Fibroblast of the aortic adventitia (primary cell): ENCODE data around the gene FAM200C. TPM values are rescaled to one million over a fixed set of nuclear protein-coding genes. Genes with fewer than 3 reads are reported as not detected.
"Not testable (repeated sequence)": the region's sequence is repeated elsewhere in the genome, so short reads cannot be mapped to it uniquely, and the experiment has no call there.

Experiments used
- DNase-seq: peaks from one replicate; pipeline ENCODE4 v3.0.0-alpha.2; 2010; ENCODE audit warnings: low read depth
- H3K4me3 ChIP-seq: 2 replicates; pipeline ENCODE4 v1.5.1; 2011; ENCODE audit warnings: low read depth, mild to moderate bottlenecking, control low read depth, low read length, moderate library complexity
- total RNA-seq: library from RNA; depleted of rRNA; stranded (reverse); fragments of >200 nt; gene quantifications from 2 replicates; pipeline ENCODE4 v1.2.3, GENCODE V29; 2012; ENCODE audit warnings: low replicate concordance
- TF ChIP-seq, protein P1 (sequence below): IDR thresholded peaks from 2 replicates; pipeline ENCODE4 v1.5.1; 2011; ENCODE audit warnings: mild to moderate bottlenecking, low read length, control low read depth, inconsistent platforms; ENCODE audit not compliant: insufficient read depth

Gene FAM200C
- total RNA-seq, 1 donor = 6.7 TPM

DNA sequence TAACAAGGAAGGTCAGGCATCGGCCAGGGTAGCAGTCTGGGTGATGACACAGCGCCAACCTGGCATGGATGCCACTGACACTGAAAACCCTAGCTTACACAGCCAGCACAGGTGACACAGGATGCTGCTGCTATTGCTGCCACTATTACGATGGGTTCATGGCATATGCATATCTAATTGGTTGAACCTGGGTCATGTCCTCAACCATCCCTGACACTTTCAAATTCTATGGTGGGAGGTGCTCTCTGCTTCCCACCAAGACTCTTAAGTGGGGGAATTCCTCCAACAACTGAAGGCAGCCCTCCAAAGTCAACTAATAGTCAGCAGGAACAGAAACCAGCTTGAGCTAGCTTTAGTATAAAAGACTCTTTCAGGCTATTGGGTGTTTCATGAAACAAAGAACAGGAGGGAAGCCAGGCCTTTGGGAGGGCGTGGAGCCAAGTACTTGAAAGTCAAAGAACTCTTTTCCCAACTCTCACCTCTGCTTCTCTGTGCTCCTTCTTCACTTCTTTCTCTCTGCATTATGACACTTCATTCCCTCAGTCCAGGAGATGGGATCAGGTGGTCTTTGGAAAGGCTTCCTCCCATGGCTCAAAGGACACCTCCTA lies 43.1 kb upstream of the FAM200C start:
- peak; percentile 73 for DNase-seq
- TF ChIP-seq, protein P1, sequence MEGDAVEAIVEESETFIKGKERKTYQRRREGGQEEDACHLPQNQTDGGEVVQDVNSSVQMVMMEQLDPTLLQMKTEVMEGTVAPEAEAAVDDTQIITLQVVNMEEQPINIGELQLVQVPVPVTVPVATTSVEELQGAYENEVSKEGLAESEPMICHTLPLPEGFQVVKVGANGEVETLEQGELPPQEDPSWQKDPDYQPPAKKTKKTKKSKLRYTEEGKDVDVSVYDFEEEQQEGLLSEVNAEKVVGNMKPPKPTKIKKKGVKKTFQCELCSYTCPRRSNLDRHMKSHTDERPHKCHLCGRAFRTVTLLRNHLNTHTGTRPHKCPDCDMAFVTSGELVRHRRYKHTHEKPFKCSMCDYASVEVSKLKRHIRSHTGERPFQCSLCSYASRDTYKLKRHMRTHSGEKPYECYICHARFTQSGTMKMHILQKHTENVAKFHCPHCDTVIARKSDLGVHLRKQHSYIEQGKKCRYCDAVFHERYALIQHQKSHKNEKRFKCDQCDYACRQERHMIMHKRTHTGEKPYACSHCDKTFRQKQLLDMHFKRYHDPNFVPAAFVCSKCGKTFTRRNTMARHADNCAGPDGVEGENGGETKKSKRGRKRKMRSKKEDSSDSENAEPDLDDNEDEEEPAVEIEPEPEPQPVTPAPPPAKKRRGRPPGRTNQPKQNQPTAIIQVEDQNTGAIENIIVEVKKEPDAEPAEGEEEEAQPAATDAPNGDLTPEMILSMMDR = no peak
- H3K4me3 ChIP-seq = no peak overlapping the region

DNA sequence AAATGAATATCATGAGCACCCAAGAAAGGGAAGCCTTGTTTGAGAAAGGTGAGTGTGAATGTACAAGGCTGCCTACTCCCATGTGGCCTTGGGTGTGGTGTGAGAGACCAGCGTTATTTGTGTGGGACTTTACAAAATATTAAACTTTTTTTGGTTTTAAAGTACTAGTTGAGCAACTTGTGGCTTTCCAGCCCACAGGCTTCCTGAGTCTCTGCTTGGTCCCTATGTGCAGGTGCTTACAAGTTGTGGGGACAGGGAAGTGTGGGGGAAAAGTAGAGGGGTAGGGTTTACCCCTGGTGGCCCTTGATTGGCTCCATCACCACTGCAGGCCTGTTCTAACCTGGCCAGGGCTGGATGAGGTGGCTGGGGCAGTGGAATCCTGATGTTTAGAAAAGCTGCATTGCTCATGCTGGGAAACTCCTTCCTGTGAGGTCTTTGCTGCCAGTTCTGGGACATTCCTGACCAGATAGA lies 41.5 kb upstream of the FAM200C start:
- TF ChIP-seq, protein P1 = no peak
- no peak overlapping the region for H3K4me3 ChIP-seq
- no peak for DNase-seq

DNA sequence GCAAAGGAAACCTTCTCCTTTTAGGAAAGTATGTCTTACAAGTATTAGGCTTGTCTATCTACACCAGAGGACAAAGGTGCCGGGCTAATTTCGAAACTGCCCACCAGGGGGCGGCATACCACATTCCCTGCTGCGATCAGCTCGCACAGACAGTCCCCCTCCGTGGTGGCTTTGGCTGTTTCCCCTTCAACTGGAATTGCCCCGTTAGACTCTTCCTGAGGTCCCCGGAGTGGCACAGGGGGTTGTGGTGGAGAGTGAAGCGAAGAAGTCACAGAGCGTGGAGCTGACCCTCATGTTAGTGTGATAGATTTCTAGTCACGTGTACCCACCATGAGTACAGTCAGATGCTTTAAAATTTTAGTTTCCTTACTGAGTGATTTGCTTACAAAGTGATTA lies 39.3 kb upstream of the FAM200C start:
- TF ChIP-seq, protein P1 = peak; percentile 91
- H3K4me3 ChIP-seq = peak overlapping the region; percentile 64
- peak; percentile 81 for DNase-seq

DNA sequence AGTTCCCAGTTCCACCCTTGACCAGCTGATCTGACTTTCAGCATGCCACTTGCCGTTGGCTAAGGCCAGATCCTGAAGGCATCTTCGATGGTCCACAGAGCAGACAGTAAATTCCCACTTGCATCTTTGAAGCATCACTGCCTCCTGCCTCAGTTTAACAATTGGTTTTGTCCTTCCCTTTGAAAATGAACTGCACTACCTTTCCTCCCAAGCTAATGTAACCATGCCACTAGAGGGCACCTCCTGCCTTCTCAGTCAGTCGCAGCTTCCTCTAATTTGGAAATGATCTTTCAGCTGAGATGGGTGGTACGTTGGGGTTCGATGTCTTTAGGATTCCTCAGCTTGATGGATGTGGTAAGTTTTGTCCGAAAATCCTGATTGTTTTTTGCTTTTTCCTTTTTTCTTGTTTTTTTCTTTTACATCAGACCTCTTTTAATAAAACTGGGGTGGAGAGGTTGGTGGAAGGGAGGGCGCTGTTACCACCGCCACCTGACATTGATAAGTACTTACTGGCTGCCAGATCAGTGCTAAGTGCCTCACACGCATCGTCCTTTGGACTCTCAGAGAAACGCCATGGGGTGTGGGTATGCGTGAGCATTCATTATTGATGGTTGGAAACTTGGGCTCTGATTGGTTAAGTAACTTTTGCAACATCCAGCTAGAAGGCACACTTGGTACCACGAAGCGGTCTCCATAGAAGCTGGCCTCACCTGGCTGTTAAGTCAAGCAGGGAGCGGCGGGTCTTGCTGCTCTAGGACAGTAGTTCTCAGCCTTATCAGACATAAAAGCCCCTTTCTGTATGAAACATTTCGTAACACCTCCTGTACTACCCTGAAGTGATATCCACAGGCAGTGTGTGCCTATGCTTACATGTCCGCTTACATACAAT lies 38.7 kb upstream of the FAM200C start:
- H3K4me3 ChIP-seq = peak overlapping the region; percentile 52
- DNase-seq = peak; percentile 79
- TF ChIP-seq, protein P1 = peak; percentile 91

DNA sequence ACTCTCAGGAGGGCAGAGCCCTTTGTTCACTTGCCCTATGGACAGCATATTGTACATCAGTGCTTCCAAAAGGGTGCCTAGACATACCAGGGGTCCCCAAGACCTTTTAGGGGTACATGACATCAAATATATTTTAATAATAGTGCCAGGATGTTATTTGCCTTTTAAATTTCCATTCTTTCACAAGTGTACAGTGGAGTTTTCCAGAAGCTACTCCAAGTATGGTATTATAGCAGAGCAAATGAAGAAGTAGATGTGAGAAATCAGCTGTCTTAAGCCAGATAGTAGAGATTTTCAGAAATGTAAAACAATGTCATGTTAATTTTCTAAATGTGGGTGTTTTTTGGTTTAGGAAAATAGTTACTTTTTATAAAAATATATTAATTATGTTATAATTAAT lies 37.4 kb upstream of the FAM200C start:
- DNase-seq = no peak
- no peak overlapping the region for H3K4me3 ChIP-seq
- TF ChIP-seq, protein P1 = no peak

DNA sequence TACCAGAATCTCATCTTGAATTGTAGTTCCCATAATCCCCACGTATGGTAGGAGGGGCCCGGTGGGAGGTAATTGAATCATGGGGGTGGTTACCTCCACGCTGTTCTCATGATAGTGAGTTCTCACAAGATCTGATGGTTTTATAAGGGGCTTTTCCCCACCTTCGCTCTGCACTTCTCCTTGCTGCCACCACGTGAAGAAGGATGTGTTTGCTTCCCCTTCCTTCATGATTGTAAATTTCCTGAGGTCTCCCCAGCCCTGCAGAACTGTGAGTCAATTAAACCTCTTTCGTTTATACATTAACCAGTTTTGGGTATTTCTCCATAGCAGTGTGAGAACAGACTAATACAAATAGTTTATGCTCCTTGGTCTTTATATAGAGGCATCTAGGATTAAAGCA lies 36.8 kb upstream of the FAM200C start:
- not testable (repeated sequence) for DNase-seq, H3K4me3 ChIP-seq

DNA sequence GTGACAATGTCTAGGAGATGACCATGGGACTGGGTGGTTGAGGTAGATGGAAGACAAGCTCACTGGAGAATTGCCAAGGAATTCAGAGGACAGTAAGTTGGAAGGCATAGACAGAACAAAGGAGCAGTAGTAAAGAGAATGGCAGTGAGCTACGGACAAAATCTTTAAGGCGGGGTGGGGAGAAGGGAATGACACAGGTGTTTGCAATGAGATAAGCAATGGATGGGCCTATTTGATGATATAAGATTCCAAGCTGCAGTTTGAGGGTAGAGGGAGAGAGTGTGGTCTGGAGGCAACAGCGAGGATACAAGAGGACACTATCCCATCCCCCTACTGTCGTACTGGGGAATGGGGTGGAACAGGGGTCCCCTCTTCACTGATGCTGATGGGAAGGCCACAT lies 36.2 kb upstream of the FAM200C start:
- TF ChIP-seq, protein P1 = no peak
- no peak overlapping the region for H3K4me3 ChIP-seq
- no peak for DNase-seq
